Lower leg skin (tissue), 3 donors: ENCODE data around the gene KIF5C.

Experiments used
- CTCF ChIP-seq, 3 donors: fragments of 450-650 bp; IDR thresholded peaks; one replicate each; pipeline ENCODE4 v1.5.1; 2016; ENCODE audit warnings: antibody characterized with exemption in 3 of 3, mild to moderate bottlenecking in 3 of 3, moderate library complexity in 2 of 3
- POLR2A ChIP-seq, 2 donors: fragments of 450-650 bp; IDR thresholded peaks; one replicate each; pipeline ENCODE4 v1.6.1; 2016 to 2017; ENCODE audit warnings: antibody characterized with exemption in 2 of 2, mild to moderate bottlenecking in 1 of 2, moderate library complexity in 1 of 2

DNA sequence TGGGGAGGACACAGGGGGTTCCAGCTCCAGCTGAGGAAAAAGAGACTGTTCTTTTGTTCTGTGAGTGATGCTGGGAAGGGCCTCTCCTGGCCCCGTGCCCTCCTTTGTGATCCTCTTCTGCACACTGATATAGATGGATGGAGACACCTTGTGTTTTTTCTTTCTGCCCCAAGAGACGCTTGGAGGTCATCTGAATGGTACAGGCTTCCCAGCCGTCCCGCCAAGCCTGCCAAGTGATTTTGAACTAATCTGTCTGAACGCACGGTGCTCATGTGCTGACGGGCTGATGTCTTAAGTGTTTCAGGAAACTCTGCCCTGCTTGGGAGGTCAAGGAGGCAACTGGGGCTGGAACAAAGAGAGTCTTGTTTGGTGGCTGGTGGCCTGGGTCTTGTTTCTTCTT, 57.5 kb downstream of the KIF5C start:
- TF ChIP-seq CTCF (IDR thresholded peaks at IDR 0.05) = no peak
- no peak for TF ChIP-seq POLR2A (IDR thresholded peaks at IDR 0.05)
